HG03469 (cell line): ENCODE measurements around the gene SLC41A1.
A peak's percentile ranks its signal among the peaks of the same experiment; 100 is the strongest.
"Not testable (repeated sequence)": the region's sequence is repeated elsewhere in the genome, so short reads cannot be mapped to it uniquely, and the experiment has no call there.

Source experiments
- ATAC-seq: cut with Tn5 transposase; IDR thresholded peaks from one replicate; pipeline ENCODE4 v1.9.1; 2021; ENCODE audit warnings: mild to moderate bottlenecking, moderate library complexity, moderate number of reproducible peaks; ENCODE audit not compliant: unreplicated experiment

SLC41A1 gene

GRCh38 chr1:205812878-205813754, at the start of gene SLC41A1:
Gene SLC41A1 (minus strand): TSS chr1:205813198. CDS start chr1:205810441, 2,757 bp downstream.
- peak; percentile 66 for ATAC-seq

DNA sequence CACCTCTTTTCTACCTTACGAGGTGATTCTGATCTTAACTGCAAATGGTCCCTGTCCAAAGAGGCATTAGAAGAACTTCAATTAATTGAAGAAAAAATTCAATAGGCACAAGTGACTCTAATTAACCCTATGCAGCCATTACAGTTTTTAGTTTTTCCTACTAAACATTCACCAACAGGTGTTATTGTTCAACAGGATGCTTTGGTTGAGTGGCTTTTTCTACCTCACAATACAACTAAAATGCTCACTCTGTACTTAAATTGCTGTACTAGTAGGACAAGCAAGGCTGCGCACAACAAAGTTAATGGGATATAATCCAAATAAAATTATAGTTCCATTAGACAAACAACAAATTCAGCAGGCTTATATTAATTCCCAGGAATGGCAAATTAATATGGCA, 48.5 kb upstream of the SLC41A1 start:
- no peak for ATAC-seq

- ATAC-seq = no peak
These were observed 45.4 kb upstream of the SLC41A1 start for GRCh38 chr1:205858141-205858961.

GRCh38 chr1:205857501-205857900, 44.5 kb upstream of the SLC41A1 start:
- not testable (repeated sequence) for ATAC-seq

DNA sequence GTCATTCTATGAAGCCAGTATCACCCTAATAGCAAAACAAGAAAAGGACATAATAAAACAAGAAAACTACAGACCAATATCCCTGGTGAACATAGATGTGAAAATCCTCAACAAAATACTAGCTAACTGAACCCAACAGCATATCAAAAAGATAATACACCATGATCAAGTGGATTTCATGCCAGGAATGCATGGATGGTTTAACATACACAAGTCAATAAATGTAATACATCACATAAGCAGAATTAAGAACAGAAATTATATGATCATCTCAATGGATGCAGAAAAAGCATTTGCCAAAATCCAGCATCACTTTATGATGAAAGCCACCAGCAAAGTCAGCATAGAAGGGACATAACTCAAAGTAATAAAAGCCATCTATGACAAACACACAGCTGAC, 43.4 kb upstream of the SLC41A1 start:
- ATAC-seq = no peak

- no peak for ATAC-seq
These were observed 40.0 kb upstream of the SLC41A1 start for GRCh38 chr1:205852969-205853368.

DNA sequence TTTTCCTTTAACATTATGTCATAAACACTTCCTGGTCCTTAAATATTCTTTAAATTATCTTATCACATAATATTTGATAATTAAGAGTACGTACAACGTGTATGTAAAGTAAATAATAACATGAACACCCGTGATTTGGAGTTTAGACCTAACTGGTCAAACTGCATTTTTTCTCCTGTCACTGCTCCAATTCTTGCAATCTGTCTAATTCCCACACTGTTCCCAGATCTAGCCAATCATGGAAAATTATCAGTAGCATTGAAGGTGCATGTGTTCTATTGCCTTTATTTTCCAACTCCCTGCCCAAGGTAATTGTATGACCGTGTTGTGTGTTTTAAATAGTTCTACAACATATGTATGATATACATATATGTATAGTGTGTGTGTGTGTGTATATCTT, 39.0 kb upstream of the SLC41A1 start:
- no peak for ATAC-seq

DNA sequence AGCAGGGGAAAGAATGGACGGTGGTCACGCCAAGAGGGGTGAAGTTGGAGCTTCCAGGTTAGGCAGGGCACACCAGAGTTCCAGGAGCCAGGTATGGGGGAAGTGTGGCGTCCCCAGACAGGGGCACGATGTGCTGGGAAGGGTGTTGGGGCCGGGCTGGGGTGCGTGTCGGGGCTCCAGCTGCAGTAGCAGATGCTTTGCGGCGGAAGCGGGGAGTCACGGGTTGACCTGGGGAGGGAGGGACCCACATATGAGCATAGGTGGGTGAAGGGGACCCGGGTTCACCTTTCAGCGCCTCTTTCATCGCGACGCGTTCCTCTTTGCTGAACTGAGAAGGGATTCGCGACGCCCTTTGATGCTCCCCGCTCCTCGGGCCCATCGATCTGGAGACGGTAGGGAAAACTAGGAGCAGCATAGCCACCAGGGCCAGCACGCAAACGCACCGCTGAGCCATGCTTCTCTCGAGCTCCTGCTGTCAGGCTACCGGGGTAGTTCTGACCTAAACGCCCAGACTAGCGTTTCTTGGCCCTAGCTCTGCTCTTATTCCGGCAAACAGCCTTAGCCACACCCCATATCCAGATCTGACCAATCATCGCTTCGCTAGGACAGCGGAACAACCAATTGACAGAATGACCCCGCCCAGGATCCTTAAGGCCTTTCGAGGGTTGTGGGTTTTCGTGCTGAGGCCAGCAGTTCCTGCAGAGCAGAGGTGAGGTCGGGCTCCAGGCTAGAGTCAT, 36.8 kb upstream of the SLC41A1 start, which contains the start of gene PM20D1:
Gene PM20D1, minus strand, starts transcription at position 514 of the 737 bp plus-strand sequence. Its CDS starts 60 bp downstream, at position 454.
- peak; percentile 88 for ATAC-seq

GRCh38 chr1:205843036-205843859, 30.2 kb upstream of the SLC41A1 start:
- no peak for ATAC-seq

- no peak for ATAC-seq
These were observed 29.2 kb upstream of the SLC41A1 start for GRCh38 chr1:205842229-205842628.

DNA sequence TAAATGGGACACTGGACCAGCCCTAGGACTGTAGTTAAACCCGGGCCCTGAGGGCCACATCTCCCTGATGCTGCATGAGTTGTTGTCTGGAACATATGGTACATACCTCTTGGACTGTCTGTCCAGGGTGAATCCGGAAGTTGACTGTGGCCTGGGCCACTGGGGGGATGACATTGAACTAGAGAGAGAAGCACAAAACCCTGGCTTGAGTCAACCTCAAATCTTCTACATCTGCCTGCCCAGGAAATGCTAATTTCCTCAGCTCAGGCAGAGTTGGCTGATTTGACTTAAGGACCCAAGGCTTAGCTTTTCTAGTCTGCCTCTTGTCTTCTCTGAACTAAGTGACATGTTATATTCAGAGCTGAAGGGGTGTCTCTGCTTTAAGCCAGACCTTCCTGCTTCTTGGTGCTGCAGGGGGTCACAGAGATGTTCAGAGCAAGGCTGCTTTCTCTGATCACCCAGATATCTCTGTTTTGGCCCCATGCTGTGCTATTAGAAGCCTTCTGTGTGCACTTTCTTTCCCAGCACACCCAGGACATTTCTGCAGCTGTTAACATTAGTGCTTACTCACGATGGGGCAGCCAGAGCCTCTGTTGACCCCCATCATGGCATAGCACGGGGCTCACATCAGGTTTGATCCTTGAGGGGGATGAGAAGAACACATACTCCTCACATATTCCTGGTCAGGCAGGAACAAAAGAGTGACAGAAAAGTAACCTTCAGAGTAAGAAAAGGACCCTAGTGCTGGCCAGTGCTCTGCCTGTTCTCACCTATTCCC, 27.3 kb upstream of the SLC41A1 start:
- no peak for ATAC-seq

DNA sequence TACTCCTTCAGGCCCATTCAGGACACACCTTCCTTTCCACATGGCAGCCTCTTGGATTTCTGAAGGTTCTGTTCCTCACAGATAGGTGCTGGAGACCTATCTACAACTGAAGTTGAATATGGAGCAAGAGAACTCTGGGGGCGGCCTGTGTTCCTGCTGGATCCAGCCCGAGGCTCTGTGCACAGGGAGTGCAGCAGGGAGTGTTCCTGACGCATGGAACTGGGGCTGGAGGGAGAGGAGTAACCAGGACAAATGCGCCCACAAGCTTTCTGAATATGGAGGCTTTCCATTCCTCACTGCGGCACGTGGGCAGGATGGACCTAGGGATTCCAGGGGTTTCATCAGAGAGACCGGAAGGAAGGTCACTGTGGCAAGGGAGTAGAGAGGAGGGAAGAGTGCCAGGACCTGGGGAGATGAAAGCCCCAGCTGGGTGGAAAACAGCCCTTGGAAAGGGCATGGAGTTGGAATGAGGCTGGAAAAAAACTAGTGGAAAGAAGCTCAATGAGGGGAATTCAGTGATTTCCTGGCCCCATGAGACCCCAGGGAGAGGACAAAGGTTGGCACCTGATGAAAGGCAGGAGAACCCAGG, 24.5 kb upstream of the SLC41A1 start:
- no peak for ATAC-seq

DNA sequence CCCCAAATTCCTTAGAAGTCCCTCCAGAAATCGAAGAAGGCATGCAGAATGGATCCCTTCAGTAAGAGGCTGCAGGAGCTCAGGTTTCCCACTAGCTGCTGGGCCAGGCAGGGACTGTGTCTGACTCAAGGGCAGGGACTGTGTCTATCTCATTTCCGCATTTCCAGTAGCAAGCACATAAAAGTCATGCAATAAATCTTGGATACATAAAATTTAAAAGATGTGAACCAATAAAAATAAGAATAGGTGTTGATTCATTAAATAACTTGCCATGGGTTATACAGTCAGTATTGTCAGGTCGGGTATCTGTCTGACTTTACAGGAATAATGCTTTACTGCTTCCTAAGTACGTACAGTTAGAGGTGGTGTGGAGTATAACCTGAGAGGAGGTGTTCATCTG, 21.8 kb upstream of the SLC41A1 start:
- no peak for ATAC-seq

DNA sequence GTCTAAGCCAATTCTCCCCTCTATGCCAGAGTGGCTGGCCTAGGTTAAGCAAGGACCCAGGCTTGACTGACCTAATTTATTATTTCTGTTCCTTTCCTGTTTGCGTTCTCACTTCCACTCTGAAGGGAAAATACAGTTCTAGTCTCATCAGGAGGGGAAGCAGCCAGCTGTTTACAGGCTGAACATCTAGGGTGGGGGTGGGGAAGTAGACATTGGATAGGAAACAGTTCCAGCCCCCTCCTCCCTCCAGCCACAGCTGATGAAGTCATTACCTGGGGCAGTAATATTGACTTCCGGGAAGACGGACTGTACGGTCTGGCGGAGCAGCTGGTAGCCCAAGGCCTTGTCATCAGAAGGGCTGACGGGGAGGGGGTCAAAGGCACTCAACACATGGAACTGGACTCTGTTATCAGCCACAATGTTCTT, 19.3 kb upstream of the SLC41A1 start:
- no peak for ATAC-seq

DNA sequence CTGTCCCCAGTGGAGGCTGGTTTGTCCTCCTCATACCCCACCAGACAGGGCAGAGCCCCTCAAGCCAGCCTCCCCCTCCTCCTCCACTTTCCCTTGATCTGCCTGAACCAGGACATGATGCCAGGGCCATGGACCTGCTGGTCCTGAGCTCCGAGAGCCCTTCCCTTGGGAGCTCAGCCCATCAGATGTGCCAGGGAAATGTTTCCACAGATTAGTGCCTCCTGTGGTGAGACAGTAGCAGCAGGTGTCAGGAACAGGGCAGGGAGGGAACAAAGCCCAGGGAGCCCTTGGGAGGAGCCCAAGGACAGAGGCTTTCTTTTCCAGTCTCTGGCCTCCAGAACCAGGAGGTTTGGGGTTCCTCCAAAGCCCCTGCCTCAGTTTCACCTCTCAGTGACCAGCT, 14.6 kb upstream of the SLC41A1 start:
- ATAC-seq = no peak

GRCh38 chr1:205826995-205827394, 14.0 kb upstream of the SLC41A1 start:
- no peak for ATAC-seq

GRCh38 chr1:205826016-205826806, 13.2 kb upstream of the SLC41A1 start:
- ATAC-seq = no peak

DNA sequence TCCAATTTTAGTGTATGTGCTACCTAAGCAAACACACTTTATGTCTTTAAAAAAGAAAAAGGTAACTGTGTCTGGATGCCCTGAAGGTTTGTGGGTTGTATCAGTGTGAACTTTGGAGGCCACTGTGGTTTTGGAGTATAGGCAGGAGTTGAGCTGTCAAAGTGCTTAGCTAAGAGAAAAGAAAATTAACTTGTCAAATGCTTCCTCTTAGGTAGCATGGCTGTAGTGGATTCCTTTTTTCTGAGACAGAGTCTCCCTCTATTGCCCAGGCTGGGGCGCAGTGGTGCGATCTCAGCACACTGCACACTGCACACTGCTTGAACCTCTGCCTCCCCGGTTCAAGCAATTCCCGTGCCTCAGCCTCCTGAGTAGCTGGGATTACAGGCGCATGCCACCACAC, 11.2 kb upstream of the SLC41A1 start:
- ATAC-seq = no peak
